K562 (cell line): ENCODE results near the gene TIGAR.

Source experiments
- MITF ChIP-seq: IDR thresholded peaks from 2 replicates; pipeline ENCODE4 v1.6.1; 2014; ENCODE audit warnings: antibody characterized with exemption
- NR2C1 ChIP-seq, 2 experiments: fragments of 450-650 bp; IDR thresholded peaks; 2 replicates each; pipeline ENCODE4 v1.6.1; 2017; ENCODE audit warnings: mild to moderate bottlenecking in 2 of 2, antibody characterized with exemption in 1 of 2, inconsistent platforms in 1 of 2, missing compliant biosample characterization in 1 of 2, missing genetic modification characterization in 1 of 2
- POLR2A ChIP-seq: fragments of 450-650 bp; conservative IDR thresholded peaks from 2 replicates; pipeline ENCODE4 v1.6.1; 2016
- ZNF395 ChIP-seq: fragments of 200-800 bp; sonication (Bioruptor generic); IDR thresholded peaks from 2 replicates; pipeline ENCODE4 v1.6.1; 2017; ENCODE audit warnings: missing genetic modification characterization, missing compliant biosample characterization

- TF ChIP-seq ZNF395 (CRISPR knock-in tag) (no peak), POLR2A (no peak), MITF (no peak), NR2C1 (IDR thresholded peaks at IDR 0.05) (no peak), NR2C1 (tag; IDR thresholded peaks at IDR 0.05) (no peak)
Observed at GRCh38 chr12:4271717-4272423, 49.1 kb upstream of the TIGAR start.
